Measurements from ENCODE around the gene ZNF205. TPM values are rescaled to one million over a fixed set of nuclear protein-coding genes. Genes with fewer than 3 reads are reported as not detected.

The ZNF205 gene
- total and polyA plus RNA-seq, 9 of the 15 experiments (the other 6 are each of a cell fraction or from before 2014, with no cell fraction given) = 2.4 to 11.8 (median 5.1) TPM; not detected in 2

DNA sequence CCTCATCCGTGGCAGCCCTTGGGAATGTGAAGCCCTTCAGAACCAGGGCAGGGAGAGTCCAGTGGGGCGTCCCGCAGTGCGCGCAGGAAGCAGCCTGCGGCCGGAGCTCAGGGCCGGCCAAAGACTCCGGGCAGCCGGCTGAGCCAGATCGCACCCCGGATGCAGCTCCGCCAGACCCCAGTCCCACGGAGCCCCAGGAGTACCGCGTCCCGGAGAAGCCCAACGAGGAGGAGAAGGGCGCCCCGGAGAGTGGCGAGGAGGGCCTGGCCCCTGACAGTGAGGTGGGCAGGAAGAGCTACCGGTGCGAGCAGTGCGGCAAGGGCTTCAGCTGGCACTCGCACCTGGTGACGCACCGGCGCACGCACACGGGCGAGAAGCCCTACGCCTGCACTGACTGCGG is 6.9 kb downstream of the ZNF205 start (continued):
- TF ChIP-seq, protein P1, sequence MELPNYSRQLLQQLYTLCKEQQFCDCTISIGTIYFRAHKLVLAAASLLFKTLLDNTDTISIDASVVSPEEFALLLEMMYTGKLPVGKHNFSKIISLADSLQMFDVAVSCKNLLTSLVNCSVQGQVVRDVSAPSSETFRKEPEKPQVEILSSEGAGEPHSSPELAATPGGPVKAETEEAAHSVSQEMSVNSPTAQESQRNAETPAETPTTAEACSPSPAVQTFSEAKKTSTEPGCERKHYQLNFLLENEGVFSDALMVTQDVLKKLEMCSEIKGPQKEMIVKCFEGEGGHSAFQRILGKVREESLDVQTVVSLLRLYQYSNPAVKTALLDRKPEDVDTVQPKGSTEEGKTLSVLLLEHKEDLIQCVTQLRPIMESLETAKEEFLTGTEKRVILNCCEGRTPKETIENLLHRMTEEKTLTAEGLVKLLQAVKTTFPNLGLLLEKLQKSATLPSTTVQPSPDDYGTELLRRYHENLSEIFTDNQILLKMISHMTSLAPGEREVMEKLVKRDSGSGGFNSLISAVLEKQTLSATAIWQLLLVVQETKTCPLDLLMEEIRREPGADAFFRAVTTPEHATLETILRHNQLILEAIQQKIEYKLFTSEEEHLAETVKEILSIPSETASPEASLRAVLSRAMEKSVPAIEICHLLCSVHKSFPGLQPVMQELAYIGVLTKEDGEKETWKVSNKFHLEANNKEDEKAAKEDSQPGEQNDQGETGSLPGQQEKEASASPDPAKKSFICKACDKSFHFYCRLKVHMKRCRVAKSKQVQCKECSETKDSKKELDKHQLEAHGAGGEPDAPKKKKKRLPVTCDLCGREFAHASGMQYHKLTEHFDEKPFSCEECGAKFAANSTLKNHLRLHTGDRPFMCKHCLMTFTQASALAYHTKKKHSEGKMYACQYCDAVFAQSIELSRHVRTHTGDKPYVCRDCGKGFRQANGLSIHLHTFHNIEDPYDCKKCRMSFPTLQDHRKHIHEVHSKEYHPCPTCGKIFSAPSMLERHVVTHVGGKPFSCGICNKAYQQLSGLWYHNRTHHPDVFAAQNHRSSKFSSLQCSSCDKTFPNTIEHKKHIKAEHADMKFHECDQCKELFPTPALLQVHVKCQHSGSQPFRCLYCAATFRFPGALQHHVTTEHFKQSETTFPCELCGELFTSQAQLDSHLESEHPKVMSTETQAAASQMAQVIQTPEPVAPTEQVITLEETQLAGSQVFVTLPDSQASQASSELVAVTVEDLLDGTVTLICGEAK (IDR thresholded peaks at IDR 0.05) = no peak
- TF ChIP-seq, protein P1 (CRISPR knock-in tag; IDR thresholded peaks at IDR 0.05) = no peak
- TF ChIP-seq ETV6 (IDR thresholded peaks at IDR 0.05; ENCODE audit: borderline replicate concordance in 1 of 2, low read depth in 2 of 2, low read length in 1 of 2) (no peak), ETV6 (CRISPR knock-in tag; IDR thresholded peaks at IDR 0.05; ENCODE audit: borderline replicate concordance) (no peak), ZNF224 (CRISPR knock-in tag; IDR thresholded peaks at IDR 0.05) (no peak)
